HUDEP-2 (cell line): Measurements from ENCODE around the gene AARSD1.
A peak's percentile ranks its signal among the peaks of the same experiment; 100 is the strongest.
"Not testable (repeated sequence)": the region's sequence is repeated elsewhere in the genome, so short reads cannot be mapped to it uniquely, and the experiment has no call there.

Experiments
- DNase-seq, 76 experiments: peaks; one replicate each; lab custom pipeline; 2025; ENCODE audit not compliant: unreplicated experiment in 76 of 76; lab: John Stamatoyannopoulos, UW

Gene AARSD1, protein sequence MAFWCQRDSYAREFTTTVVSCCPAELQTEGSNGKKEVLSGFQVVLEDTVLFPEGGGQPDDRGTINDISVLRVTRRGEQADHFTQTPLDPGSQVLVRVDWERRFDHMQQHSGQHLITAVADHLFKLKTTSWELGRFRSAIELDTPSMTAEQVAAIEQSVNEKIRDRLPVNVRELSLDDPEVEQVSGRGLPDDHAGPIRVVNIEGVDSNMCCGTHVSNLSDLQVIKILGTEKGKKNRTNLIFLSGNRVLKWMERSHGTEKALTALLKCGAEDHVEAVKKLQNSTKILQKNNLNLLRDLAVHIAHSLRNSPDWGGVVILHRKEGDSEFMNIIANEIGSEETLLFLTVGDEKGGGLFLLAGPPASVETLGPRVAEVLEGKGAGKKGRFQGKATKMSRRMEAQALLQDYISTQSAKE

DNA sequence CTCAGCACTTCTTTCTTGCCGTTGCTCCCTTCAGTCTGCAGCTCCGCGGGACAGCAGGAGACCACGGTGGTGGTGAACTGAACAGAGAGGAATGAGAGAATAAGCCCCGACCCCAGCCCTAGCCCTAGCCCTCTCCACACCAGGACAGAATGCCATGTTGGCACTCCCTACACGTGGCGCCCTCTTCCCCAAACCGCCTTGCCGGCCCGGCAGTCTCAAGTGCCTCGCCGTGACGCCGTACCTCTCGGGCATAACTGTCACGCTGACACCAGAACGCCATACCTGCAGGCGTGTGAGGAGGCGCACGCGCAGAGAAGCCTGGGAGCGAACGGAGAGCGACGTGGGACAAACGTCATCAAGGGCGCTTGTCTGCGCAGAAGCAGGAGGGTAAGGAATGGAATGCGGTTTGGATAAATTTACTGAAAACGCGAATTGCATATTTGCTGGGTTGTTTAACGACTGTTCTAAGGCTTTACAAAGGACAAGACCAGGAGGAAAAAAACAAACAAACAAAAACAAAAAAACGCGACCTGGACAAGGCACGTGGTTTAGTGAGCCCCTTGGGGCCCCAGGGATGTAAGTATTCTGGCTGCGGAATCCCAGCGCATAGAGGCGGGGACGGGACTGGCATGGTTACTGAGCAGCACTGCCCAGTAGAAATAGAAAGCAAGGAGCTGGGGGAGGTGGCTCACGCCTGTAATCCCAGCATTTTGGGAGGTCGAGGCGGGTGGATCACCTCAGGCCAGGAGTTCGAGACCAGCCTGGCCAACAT, at the start of gene AARSD1:
Gene AARSD1, minus strand, starts transcription at position 294 of the 772 bp plus-strand sequence. Its CDS starts 14 bp downstream, at position 280.
- peak in 75 of 76 experiments; percentile 9 to 92 (median 82) for DNase-seq

DNA sequence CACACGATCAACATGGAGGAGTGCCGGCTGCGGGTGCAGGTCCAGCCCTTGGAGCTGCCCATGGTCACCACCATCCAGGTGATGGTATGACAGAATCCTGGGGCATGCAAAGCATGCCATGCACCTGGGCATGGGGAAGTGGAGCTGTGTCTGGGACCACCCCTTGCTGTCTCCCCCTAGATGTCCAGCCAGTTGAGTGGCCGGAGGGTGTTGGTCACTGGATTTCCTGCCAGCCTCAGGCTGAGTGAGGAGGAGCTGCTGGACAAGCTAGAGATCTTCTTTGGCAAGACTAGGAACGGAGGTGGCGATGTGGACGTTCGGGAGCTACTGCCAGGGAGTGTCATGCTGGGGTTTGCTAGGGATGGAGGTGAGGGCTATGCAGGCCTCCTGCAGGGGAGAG, 49.0 kb upstream of the AARSD1 start:
- DNase-seq: no peak

DNA sequence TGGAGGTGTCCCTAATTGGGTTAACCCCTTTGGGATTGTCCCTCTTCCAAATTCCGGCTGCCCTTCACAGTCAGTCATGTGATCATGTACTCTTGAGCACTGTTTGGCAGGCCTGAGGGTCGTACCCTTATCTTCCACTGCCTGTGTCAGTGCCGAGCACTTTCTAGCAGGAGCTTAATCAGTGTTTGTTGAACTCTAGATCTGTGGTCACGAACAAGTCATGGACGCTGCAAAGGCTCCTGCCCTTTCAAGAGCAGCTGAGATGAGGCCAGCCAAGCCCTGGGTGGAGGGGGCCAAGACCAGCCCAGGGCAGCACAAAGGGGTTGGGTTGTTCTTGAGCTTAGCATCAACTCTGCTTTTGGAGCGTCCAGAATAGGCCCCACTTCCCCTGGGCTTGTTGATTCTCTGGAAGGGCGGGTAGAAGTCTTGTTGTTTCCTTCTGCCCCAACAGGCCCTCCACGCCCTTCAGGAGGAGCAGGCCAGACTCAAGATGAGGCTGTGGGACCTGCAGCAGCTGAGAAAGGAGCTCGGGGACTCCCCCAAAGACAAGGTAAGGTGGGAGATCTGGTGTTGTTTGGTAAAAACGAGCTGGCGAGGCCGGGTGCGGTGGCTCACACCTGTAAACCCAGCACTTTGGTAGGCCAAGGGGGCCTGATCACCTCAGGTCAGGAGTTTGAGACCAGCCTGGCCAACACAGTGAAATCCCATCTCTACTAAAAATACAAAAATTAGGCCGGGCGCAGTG, 47.6 kb upstream of the AARSD1 start:
- DNase-seq: peak in 59 of 76 experiments; percentile 11 to 73 (median 35)

DNA sequence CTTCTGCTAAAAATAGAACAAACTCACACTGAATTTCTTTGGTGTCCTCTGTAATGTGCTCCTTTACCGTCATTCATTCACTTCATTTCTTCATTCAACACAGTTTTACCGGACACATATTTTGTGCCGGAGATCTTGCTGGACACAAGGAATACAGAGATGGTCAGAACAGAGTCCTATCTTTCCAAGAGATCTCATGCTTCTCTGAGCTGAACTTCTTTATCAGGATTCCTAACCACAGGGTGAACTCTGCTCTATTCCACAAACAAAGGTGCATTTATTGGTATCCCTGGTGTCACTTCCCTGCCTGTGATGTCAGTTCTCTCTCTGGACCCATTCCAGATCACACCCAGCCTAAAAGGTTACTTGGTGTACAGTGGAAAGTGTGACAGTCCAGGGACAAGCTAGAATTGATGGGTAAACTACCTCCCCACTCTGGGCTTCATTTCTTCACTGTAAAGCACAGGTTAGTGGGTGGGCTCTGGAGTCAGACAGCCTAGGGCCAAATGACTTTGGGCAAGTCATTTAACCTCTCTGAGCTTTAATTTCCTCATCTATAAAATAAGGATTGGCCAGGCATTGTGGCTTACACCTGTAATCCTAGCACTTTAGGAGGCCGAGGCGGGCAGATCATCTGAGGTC, 46.5 kb upstream of the AARSD1 start:
- DNase-seq: peak in 18 of 76 experiments; percentile 4 to 37 (median 24)

DNA sequence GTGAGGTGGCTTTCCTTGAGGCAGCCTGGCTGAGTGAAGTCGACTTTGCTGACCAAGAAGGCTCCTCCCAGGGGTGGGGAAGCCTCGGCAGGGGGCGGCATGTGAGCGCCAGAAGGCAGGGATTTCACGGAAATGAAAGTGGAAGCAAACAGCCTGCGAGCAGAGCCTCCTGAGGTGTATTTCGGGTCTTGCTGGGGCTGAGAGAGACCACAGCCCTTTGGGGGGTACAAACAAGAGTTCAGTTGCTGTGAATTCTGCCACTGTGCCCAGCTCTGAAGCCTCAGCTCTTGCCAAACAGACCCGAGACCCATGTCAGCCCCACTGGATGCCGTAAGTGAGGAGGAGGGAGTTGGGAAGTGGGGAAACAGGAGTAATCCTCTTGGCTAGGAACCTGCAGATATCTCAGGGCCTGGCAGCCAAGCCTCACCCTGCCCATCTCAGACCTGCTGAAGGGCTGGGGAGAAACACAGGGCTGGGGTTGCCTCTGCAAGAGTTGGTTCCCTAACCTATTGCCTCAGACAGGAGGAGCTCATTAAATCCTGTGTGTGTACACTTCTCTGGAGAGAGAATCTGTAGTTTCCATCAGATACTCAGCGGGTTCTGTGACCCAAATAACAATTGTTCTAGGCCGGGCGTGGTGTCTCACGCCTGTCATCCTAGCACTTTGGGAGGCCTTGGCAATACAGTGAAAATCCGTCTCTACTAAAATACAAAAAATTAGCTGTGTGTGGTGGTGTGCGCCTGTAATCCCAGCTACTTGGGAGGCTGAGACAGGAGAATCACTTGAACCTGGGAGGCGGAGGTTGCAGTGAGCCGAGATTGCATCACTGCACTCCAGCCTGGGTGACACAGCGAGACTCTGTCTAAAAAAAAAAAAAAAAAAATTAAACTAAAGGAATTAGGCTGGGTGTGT, 42.6 kb upstream of the AARSD1 start, which contains the start of gene IFI35:
Gene IFI35, plus strand, starts transcription at position 146 of the 913 bp plus-strand sequence. Its CDS starts 164 bp downstream, at position 310.
- peak in 72 of 76 experiments; percentile 20 to 84 (median 70) for DNase-seq

DNA sequence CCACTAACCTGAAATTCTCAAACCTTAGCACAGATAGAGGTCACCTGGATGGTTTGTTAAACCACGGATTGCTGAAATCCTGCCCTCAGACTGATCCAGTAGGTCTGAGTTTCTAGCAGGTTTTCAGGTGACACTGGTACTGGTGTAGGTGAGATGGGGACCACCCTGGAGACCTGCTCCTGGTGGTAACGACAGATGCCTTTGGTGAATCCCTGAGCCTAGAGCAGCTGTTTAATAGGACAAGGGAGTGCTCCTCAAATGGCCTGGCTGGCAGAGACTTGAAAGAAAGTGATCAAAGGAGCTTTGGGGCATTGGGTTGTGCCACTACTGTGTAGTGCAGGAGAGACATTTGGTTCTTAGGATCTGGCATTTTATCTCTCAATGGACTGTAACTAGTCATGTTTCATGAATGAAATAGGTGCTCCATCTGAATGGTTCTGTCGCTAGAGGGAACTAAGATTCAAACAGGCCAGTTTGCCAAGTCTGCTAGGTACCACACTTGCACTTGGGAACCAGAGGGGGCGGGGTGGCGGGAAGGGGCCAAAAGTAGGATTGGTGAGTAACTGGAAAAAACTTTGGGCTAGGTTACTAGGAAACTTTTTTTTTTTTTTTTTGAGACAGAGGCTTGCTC, 39.4 kb upstream of the AARSD1 start:
- DNase-seq: peak in 2 of 76 experiments; percentile 21 to 23

DNA sequence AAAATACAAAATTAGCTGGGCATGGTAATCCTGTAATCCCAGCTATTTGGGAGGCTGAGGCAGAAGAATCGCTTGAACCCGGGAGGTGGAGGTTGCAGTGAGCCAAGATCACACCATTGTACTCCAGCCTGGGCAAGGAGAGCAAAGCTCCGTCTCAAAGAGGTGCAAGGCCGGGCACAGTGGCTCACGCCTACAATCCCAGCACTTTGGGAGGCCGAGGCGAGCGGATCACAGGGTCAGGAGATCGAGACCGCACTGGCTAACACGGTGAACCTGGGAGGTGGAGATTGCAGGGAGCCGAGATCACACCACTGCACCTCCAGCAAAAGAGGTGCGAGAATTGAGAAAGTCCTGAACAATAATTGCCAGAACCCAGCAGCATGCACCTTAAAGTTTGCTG, 36.6 kb upstream of the AARSD1 start:
- not testable (repeated sequence) for DNase-seq

DNA sequence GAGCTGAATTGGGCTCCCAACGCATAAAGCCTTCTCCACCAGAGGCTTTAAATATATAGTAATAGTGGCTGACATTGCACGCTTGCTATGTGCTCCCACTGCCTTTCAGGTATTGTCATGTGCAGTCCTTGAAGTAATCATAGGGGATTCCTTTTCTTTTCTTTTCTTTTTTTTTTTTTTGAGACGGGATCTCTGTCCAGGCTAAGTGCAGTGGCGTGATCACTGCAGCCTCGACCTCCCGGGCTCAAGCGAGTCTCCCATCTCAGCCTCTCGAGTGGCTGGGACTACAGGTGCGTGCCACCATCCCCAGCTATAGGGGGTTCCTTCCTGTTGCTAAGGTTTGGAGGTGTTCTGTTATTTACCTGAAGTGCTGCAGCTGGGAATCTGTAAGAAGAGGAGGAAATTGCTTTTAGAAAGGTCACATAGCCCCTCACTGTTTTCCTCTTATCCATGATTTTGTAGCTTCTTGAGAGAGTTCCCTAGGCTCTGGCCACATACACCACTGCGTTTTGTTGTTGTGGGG, 34.8 kb upstream of the AARSD1 start:
- no peak for DNase-seq

DNA sequence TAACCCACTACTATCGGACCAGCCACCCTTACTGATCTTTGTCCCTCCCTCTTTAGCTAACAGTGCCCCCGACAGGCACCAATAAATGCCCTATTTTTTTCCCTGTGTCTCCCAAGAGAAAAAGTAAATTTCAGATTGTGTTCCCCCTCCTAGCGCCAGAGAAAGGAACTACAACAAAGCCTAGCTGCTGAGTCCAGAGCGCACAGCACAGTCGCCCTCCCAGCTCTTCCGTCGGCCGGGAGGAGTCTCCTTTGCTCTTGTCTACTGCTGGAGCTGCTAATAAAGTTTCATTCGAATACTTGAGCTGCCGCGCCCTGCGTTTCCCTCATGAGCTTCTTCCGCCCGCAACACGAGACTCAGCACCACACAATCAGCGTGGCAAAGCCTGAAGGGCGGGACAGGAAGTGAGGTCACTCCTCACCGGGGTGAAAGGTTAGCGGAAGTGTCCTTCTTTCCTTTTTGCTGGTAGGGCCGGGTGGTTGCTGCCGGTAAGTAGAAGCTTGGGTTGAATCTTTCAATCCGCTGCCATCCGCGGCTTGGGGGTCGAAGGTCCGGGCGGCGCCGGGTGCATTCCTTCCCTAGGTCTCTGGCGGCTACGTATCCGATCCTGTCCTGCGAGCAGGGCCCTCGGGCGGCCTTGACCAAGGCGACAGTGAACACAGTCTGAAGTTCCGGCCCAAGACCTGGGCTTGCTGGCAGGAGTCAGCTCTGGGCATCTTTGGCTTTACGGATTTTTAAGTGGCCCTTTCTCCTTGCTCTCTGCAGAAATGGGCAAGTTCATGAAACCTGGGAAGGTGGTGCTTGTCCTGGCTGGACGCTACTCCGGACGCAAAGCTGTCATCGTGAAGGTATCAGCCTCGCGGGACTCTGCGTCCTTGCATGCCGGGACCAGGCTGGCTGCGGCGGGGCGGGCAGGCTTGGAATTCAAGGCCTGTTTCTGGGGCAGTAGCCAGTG, 34.0 kb upstream of the AARSD1 start, which contains the start of gene RPL27:
Gene RPL27, plus strand, starts transcription at position 436 of the 955 bp plus-strand sequence. Its CDS starts 332 bp downstream, at position 768.
- peak in 75 of 76 experiments; percentile 47 to 100 (median 97) for DNase-seq

DNA sequence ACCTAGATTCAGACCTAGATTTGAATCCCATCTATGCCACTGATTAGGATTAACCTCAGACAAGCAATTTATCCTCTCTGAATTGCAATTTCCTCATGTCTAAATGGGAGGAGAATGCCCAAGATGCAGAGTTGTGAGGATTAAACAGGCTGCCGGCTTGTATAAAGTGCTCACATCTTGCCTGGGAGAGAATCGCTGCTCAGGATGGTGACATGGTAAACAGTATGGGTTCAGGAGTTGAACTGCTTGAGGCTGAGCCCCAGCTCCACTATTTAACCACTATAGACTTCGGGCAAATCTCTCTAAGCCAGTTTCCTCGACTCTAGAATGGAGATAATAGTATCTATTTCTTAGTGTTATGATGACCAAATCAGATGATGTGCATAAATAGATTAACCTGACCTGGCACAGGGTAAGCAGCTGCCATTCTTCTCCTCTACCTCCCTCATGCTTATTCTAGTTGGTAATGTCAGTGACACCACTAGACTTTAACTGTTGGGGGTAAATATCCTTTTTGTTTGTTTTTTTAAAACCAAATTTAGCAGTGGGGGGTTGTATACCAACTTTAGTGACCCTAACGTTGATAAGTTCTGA, 33.2 kb upstream of the AARSD1 start:
- DNase-seq: peak in 1 of 76 experiments; percentile 41

DNA sequence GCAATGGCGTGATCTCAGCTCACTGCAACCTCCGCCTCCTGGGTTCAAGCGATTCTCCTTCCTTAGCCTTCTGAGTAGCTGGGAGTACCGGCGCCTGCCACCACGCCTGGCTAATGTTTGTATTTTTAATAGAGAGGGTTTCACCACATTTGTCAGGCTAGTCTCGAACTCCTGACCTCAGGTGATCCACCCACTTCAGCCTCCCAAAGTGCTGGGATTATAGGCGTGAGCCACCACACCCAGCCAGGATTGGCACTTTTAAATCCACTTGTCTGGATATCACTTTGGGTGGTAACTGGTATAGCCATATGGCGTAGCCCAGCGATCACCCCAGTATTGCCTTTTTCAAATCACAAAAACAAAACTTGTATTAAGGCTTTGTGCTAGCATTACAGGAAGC, 29.7 kb upstream of the AARSD1 start:
- DNase-seq: not testable (repeated sequence)

DNA sequence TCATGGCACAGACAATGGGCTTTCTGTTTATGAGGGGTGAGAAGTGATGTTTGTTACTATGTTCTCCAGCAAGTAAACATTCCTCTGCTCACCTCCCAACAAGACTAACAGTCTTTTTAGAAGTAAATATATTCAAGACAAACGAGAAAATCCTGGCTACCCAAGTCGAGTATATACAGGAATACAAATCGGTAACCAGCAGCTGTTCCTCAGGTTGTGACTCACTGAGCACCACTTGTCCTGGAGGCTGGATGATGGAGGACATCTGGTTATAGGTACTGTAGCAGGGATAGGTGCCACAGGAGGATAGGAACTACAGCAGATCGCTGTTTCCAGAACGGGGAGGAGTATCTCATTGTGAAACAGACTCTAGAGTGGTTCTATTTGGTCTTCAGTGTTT, 28.6 kb upstream of the AARSD1 start:
- DNase-seq: no peak

DNA sequence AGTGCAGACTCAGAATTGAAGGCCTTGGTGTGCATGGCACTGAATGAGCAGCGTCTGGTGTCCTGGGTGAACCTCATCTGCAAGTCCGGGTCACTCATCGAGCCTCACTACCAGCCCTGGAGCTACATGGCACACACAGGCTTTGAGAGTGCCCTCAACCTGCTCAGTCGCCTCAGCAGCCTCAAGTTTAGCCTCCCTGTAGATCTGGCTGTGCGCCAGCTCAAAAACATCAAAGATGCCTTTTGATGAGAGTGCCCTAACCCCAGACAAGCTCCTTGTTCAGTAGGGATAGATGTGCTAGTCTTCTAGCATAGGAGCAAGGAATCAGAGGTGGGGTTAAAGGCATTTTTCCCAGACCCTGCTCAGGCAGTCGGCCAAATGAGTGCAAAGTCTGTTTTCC, 27.2 kb upstream of the AARSD1 start:
- no peak for DNase-seq

DNA sequence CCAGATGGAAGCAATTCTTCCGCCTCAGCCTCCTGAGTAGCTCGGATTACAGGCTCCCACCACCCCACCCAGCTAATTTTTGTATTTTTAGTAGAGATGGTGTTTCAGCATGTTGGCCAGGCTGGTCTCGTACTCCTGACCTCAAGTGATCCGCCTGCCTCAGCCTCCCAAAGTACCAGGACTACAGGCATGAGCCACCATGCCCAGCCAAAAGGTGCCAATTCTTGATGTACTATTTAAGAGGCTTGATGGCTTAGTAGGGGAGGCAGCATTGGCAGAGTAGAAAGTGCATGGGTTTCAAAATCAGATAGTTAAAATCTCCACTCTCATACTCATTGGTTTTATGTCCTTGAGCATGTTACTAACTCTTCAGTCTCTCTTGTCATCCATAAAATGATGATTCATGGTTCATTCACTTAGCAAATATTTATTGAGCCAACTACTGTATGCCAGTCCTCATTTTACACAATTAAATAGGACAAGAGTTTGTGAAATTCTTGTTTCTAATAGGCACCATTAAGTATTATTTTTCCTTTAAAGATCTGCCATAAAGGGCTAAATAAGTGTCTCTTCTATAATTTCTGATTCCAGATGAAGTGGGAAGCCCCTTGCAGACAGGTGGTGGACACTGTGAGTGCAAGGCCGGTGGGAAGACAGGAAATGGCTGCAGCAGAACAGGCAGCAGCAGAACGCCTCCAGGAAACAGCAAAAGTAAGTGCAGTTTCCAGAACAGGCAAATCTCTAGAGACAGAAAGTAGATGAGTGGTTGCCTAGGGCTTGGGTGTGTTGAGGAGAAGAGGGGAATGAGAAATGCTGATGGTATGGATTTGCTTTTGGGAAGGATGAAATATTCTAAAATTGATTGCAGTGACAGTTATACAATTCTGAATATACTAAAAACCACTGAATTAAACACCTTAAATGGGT, 25.7 kb upstream of the AARSD1 start:
- no peak for DNase-seq

DNA sequence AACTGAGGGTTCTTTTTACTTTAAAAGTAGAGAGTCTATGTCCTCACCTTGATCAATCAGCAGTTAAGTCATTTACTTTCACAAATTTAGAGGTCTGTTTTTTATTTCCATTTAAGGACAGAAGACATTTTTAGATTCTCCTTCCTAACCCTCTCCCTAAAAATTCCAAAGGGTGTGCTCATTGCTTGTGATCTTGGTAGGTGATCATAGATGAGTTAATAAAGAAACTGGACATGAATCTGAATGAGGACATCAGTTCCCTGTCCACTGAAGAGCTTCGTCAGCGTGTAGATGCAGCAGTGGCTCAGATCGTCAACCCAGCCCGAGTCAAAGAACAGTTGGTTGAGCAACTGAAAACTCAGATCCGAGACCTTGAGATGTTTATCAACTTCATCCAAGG, 24.9 kb upstream of the AARSD1 start:
- DNase-seq: no peak

DNA sequence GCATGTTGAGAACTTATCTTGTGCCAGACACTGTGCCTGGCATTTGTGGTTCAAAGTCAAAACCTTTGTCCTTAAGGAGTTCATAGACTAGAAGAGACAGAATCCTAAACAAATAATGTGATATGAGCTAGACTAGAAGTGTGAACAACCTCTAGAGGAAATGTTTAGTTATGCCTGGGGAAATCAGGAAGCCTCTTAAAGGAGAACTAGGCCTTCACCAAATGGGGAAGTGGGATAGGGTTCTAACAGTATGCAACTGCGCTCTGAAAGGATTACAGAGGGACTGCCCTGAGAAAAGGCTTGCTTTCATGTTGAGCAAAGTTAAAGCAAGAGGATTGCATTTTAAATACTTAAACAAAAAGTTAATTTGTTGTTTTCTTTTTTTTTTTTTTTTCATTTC, 21.0 kb upstream of the AARSD1 start:
- DNase-seq: no peak
